Thyroid gland (tissue), 4 donors: ENCODE results near the gene HERPUD1.

Experiments
- POLR2A ChIP-seq, 2 donors: fragments of 450-650 bp; IDR thresholded peaks; one replicate each; pipeline ENCODE4 v1.6.1; 2017; ENCODE audit warnings: antibody characterized with exemption in 2 of 2, mild to moderate bottlenecking in 2 of 2, moderate library complexity in 1 of 2
- TF ChIP-seq, protein P1 (sequence below), 6 experiments: fragments of 200-600 bp in 3 of 6; fragments of 450-650 bp in 3 of 6; sonication (generic) in 3 of 6; IDR thresholded peaks; one replicate each; pipeline ENCODE4 v1.5.1; 2016 to 2019; ENCODE audit warnings: antibody characterized with exemption in 6 of 6, mild to moderate bottlenecking in 2 of 6, inconsistent platforms in 1 of 6, moderate library complexity in 1 of 6

- TF ChIP-seq, protein P1, sequence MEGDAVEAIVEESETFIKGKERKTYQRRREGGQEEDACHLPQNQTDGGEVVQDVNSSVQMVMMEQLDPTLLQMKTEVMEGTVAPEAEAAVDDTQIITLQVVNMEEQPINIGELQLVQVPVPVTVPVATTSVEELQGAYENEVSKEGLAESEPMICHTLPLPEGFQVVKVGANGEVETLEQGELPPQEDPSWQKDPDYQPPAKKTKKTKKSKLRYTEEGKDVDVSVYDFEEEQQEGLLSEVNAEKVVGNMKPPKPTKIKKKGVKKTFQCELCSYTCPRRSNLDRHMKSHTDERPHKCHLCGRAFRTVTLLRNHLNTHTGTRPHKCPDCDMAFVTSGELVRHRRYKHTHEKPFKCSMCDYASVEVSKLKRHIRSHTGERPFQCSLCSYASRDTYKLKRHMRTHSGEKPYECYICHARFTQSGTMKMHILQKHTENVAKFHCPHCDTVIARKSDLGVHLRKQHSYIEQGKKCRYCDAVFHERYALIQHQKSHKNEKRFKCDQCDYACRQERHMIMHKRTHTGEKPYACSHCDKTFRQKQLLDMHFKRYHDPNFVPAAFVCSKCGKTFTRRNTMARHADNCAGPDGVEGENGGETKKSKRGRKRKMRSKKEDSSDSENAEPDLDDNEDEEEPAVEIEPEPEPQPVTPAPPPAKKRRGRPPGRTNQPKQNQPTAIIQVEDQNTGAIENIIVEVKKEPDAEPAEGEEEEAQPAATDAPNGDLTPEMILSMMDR (IDR thresholded peaks at IDR 0.05) = no peak
- TF ChIP-seq POLR2A (IDR thresholded peaks at IDR 0.05) = no peak
These were observed 35.7 kb upstream of the HERPUD1 start for GRCh38 chr16:56896244-56896643.
